DND-41 (cell line): Measurements from ENCODE around the gene CPNE4.

Source experiments
- ATAC-seq: fragments of 200-7000 bp; cut with Tn5 transposase; 3 replicates; pipeline ENCODE4 v1.9.1; 2021; ENCODE audit warnings: low read depth; ENCODE audit not compliant: insufficient read depth
- DNase-seq: peaks from one replicate; pipeline ENCODE4 v3.0.0-alpha.2; 2020
- H2AFZ ChIP-seq: 2 replicates; pipeline ENCODE4 v1.6.0; 2012; ENCODE audit warnings: low read depth, low read length
- H3K27ac ChIP-seq: 2 replicates; pipeline ENCODE4 v1.5.1; 2012; ENCODE audit warnings: low read length, inconsistent platforms
- H3K27me3 ChIP-seq: fragments of 200-600 bp; sonication (generic); 2 replicates; pipeline ENCODE4 v1.6.0; 2012; ENCODE audit warnings: low read length, mild to moderate bottlenecking, inconsistent platforms; ENCODE audit not compliant: insufficient read depth, poor library complexity
- H3K36me3 ChIP-seq: 2 replicates; pipeline ENCODE4 v1.5.1; 2012; ENCODE audit warnings: low read length, inconsistent platforms; ENCODE audit not compliant: insufficient read depth
- H3K4me1 ChIP-seq: 2 replicates; pipeline ENCODE4 v1.5.1; 2012; ENCODE audit warnings: mild to moderate bottlenecking, low read length; ENCODE audit not compliant: insufficient read depth
- H3K4me2 ChIP-seq: 2 replicates; pipeline ENCODE4 v1.6.0; 2012; ENCODE audit warnings: mild to moderate bottlenecking, moderate library complexity, low read length, inconsistent platforms; ENCODE audit not compliant: insufficient read depth
- H3K4me3 ChIP-seq, 2 experiments: fragments of 200-600 bp in 1 of 2; shearing (Covaris generic) in 1 of 2; 2 replicates each; pipeline ENCODE4 v1.5.1; 2012 to 2016; ENCODE audit warnings: inconsistent platforms in 2 of 2, low read length in 2 of 2, mild to moderate bottlenecking in 2 of 2, low read depth in 1 of 2, moderate library complexity in 1 of 2
- H3K79me2 ChIP-seq: 2 replicates; pipeline ENCODE4 v1.6.0; 2012; ENCODE audit warnings: low read length, inconsistent platforms; ENCODE audit not compliant: insufficient read depth
- H3K9ac ChIP-seq: 2 replicates; pipeline ENCODE4 v1.6.0; 2012; ENCODE audit warnings: low read depth, mild to moderate bottlenecking, inconsistent platforms, low read length, moderate library complexity
- H3K9me3 ChIP-seq: 2 replicates; pipeline ENCODE4 v1.5.1; 2012; ENCODE audit warnings: low read length, moderate library complexity, mild to moderate bottlenecking, inconsistent platforms; ENCODE audit not compliant: insufficient read depth, severe bottlenecking
- H4K20me1 ChIP-seq: 2 replicates; pipeline ENCODE4 v1.6.0; 2012; ENCODE audit warnings: low read length; ENCODE audit not compliant: insufficient read depth
- CTCF ChIP-seq: IDR thresholded peaks from 2 replicates; pipeline ENCODE4 v1.5.1; 2012; ENCODE audit warnings: borderline replicate concordance, low read length, moderate library complexity, mild to moderate bottlenecking; ENCODE audit not compliant: poor library complexity, severe bottlenecking; ENCODE audit errors: extremely low read depth
- EZH2 ChIP-seq: IDR thresholded peaks from 3 replicates; pipeline ENCODE4 v1.6.1; 2012; ENCODE audit warnings: borderline replicate concordance, low read depth, mild to moderate bottlenecking, moderate library complexity, low read length, inconsistent platforms; ENCODE audit not compliant: severe bottlenecking

CPNE4 gene

GRCh38 chr3:131503320-131503635 is 531.5 kb downstream of the CPNE4 start:
- Histone ChIP-seq H3K9ac (peak overlapping the region; percentile 82), H3K9me3 (no peaks in the 10 kb centered on the region), H3K4me1 (peaks cover 36% of the 10 kb centered on the region), H3K27me3 (no peaks in the 10 kb centered on the region), H3K4me3 (peak overlapping the region; percentile 79 to 82; a peak in 3 of 4 replicates), H2AFZ (peak overlapping the region; percentile 87), H3K36me3 (peaks cover 32% of the 10 kb centered on the region), H3K27ac (peak overlapping the region; percentile 85; the same call in 1 of the 2 replicates), H4K20me1 (no peaks in the 10 kb centered on the region), H3K79me2 (peaks cover 43% of the 10 kb centered on the region), H3K4me2 (peak overlapping the region; percentile 97)
- ATAC-seq (peak; percentile 3; the same call in 1 of the 3 replicates), DNase-seq (no peak)
- TF ChIP-seq CTCF (no peak), EZH2 (no peak)

GRCh38 chr3:131502530-131503319 is 532.1 kb downstream of the CPNE4 start, which contains the start of gene MRPL3:
Gene MRPL3, minus strand, starts transcription at chr3:131502971. Its CDS starts 150 bp downstream, at chr3:131502821.
- H3K36me3 ChIP-seq = peaks cover 37% of the 10 kb centered on the region
- peak; percentile 85 for DNase-seq
- H3K79me2 ChIP-seq = peaks cover 43% of the 10 kb centered on the region
- H3K27ac ChIP-seq = peak within 1 kb of the TSS; percentile 85
- H3K4me1 ChIP-seq = peaks cover 36% of the 10 kb centered on the region
- H3K4me2 ChIP-seq = peak within 1 kb of the TSS; percentile 97
- no peaks in the 10 kb centered on the region for H3K9me3 ChIP-seq
- TF ChIP-seq CTCF (peak; percentile 3), EZH2 (no peak)
- no peaks in the 10 kb centered on the region for H4K20me1 ChIP-seq
- H3K27me3 ChIP-seq = no peaks in the 10 kb centered on the region
- peak within 1 kb of the TSS; percentile 82 for H3K9ac ChIP-seq
- H3K4me3 ChIP-seq = peak within 1 kb of the TSS; percentile 79 to 82
- ATAC-seq = peak; percentile 95
- H2AFZ ChIP-seq = peak within 1 kb of the TSS; percentile 87

GRCh38 chr3:131501949-131502348 is 532.9 kb downstream of the CPNE4 start:
- peaks cover 45% of the 10 kb centered on the region for H3K36me3 ChIP-seq
- H3K9me3 ChIP-seq = no peaks in the 10 kb centered on the region
- peak overlapping the region; percentile 79 to 82 for H3K4me3 ChIP-seq
- H4K20me1 ChIP-seq = no peaks in the 10 kb centered on the region
- DNase-seq (no peak), ATAC-seq (no peak)
- H3K4me2 ChIP-seq = peak overlapping the region; percentile 97
- H3K4me1 ChIP-seq = peaks cover 36% of the 10 kb centered on the region
- peaks cover 44% of the 10 kb centered on the region for H3K79me2 ChIP-seq
- H3K9ac ChIP-seq = peak overlapping the region; percentile 82
- H3K27me3 ChIP-seq = no peaks in the 10 kb centered on the region
- TF ChIP-seq EZH2 = no peak
- TF ChIP-seq CTCF = no peak
- peak overlapping the region; percentile 85 for H3K27ac ChIP-seq
- peak overlapping the region; percentile 87 for H2AFZ ChIP-seq
